SK-N-SH (cell line): ENCODE measurements around the gene MROH7. TPM values are rescaled to one million over a fixed set of nuclear protein-coding genes. Genes with fewer than 3 reads are reported as not detected.

Experiments
- CTCF ChIA-PET: fragments of 300-600, 350-600 bp; formaldehyde crosslinking; extraction: SDS; loops from one replicate; lab custom pipeline; 2021; lab: Yijun Ruan, JAX
- POLR2A ChIA-PET: fragments of 350-600 bp; sonication (Branson Sonifier 250); formaldehyde crosslinking; extraction: SDS; loops from one replicate; lab custom pipeline; 2020; ENCODE audit warnings: antibody characterized with exemption, inconsistent platforms; lab: Yijun Ruan, JAX
- DNase-seq: peaks from one replicate; pipeline ENCODE4 v3.0.0; 2012
- H2AFZ ChIP-seq: fragments of 200-600 bp; sonication (generic); 2 replicates; pipeline ENCODE4 v1.8.1; 2016; ENCODE audit warnings: antibody characterized with exemption, mild to moderate bottlenecking, low read depth
- H3F3A ChIP-seq: fragments of 200-600 bp; sonication (generic); replicated peaks from 2 replicates; pipeline ENCODE3; 2016; ENCODE audit warnings: antibody characterized with exemption, mild to moderate bottlenecking; ENCODE audit not compliant: insufficient read depth
- H3K27ac ChIP-seq, 2 experiments: fragments of 200-500 bp in 1 of 2; fragments of 200-600 bp in 1 of 2; sonication (Bioruptor generic) in 1 of 2; sonication (generic), shearing (Covaris generic) in 1 of 2; 2 replicates each; pipeline versions ENCODE4 v1.5.1 to v1.6.1; 2014 to 2016; ENCODE audit warnings: low read depth in 2 of 2, inconsistent platforms in 1 of 2, low read length in 1 of 2, mild to moderate bottlenecking in 1 of 2, mixed read lengths in 1 of 2
- H3K27me3 ChIP-seq: fragments of 200-600 bp; sonication (generic), shearing (Covaris generic); 2 replicates; pipeline ENCODE4 v1.6.1; 2016; ENCODE audit warnings: mixed run types; ENCODE audit not compliant: insufficient read depth
- H3K36me3 ChIP-seq, 2 experiments: fragments of 200-500 bp in 1 of 2; fragments of 200-600 bp in 1 of 2; sonication (Bioruptor generic) in 1 of 2; sonication (generic) in 1 of 2; replicated peaks in 1 of 2; 2 replicates each; pipeline versions ENCODE3 to v1.5.1; 2014 to 2016; ENCODE audit warnings: low read length in 1 of 2, mild to moderate bottlenecking in 1 of 2; ENCODE audit not compliant: insufficient read depth in 2 of 2, control insufficient read depth in 1 of 2
- H3K4me1 ChIP-seq, 2 experiments: fragments of 200-500 bp in 1 of 2; fragments of 200-600 bp in 1 of 2; sonication (Bioruptor generic) in 1 of 2; sonication (generic), shearing (Covaris generic) in 1 of 2; 2 replicates each; pipeline versions ENCODE4 v1.5.1 to v1.6.1; 2014 to 2016; ENCODE audit warnings: low read depth in 1 of 2, low read length in 1 of 2, mixed run types in 1 of 2; ENCODE audit not compliant: insufficient read depth in 2 of 2, control insufficient read depth in 1 of 2
- H3K4me2 ChIP-seq: fragments of 200-600 bp; sonication (generic), shearing (Covaris generic); 2 replicates; pipeline ENCODE4 v1.6.1; 2017; ENCODE audit warnings: mixed run types
- H3K4me3 ChIP-seq, 2 experiments: fragments of 200-500 bp in 1 of 2; fragments of 200-600 bp in 1 of 2; sonication (Bioruptor generic) in 1 of 2; sonication (generic), shearing (Covaris generic) in 1 of 2; 2 replicates each; pipeline versions ENCODE4 v1.5.1 to v1.8.1; 2014 to 2016; ENCODE audit warnings: low read depth in 2 of 2, inconsistent platforms in 1 of 2, low read length in 1 of 2, mild to moderate bottlenecking in 1 of 2, mixed read lengths in 1 of 2, moderate library complexity in 1 of 2
- H3K79me2 ChIP-seq: fragments of 200-600 bp; sonication (generic); 2 replicates; pipeline ENCODE4 v1.8.1; 2017; ENCODE audit warnings: mild to moderate bottlenecking; ENCODE audit not compliant: insufficient read depth
- H3K9ac ChIP-seq: fragments of 200-600 bp; sonication (generic); 2 replicates; pipeline ENCODE4 v1.6.1; 2017; ENCODE audit warnings: mixed run types
- H3K9me2 ChIP-seq: fragments of 200-600 bp; sonication (generic); 2 replicates; pipeline ENCODE4 v1.6.1; 2017; ENCODE audit warnings: mixed run types
- H3K9me3 ChIP-seq: fragments of 200-600 bp; sonication (generic); 2 replicates; pipeline ENCODE4 v1.6.1; 2017; ENCODE audit warnings: mixed run types, mild to moderate bottlenecking, moderate library complexity
- H4K20me1 ChIP-seq: fragments of 200-600 bp; sonication (generic); 2 replicates; pipeline ENCODE4 v1.6.1; 2017; ENCODE audit warnings: mild to moderate bottlenecking, mixed run types; ENCODE audit not compliant: insufficient read depth
- CHD2 ChIP-seq: fragments of 150-350 bp; IDR thresholded peaks from 2 replicates; pipeline ENCODE4 v1.6.1; 2018; ENCODE audit warnings: low read length; ENCODE audit not compliant: partially characterized antibody
- CTCF ChIP-seq: fragments of 200-600 bp; sonication (generic); IDR thresholded peaks from 2 replicates; pipeline ENCODE4 v1.6.1; 2017; ENCODE audit warnings: antibody characterized with exemption, mild to moderate bottlenecking, moderate library complexity
- ELF1 ChIP-seq: IDR thresholded peaks from 2 replicates; pipeline ENCODE4 v1.4.0; 2012
- EP300 ChIP-seq, 2 experiments: IDR thresholded peaks; 2 replicates each; pipeline versions ENCODE4 v1.4.0 to v1.6.1; 2012; ENCODE audit warnings: borderline replicate concordance in 1 of 2, low read depth in 1 of 2, low read length in 1 of 2
- EZH2phosphoT487 ChIP-seq: fragments of 200-600 bp; sonication (generic); IDR thresholded peaks from 2 replicates; pipeline ENCODE4 v1.6.1; 2017; ENCODE audit warnings: low read depth, mixed run types, mild to moderate bottlenecking, antibody characterized with exemption, moderate library complexity, borderline replicate concordance
- FOSL2 ChIP-seq: IDR thresholded peaks from 2 replicates; pipeline ENCODE4 v1.4.0; 2012; ENCODE audit warnings: low read depth, mild to moderate bottlenecking, moderate library complexity, borderline replicate concordance
- FOXJ3 ChIP-seq: sonication (generic); formaldehyde crosslinking; IDR thresholded peaks from 2 replicates; pipeline ENCODE4 v1.5.1; 2020; ENCODE audit warnings: mild to moderate bottlenecking, missing genetic modification reagents
- FOXM1 ChIP-seq: IDR thresholded peaks from 2 replicates; pipeline ENCODE4 v1.4.0; 2012; ENCODE audit warnings: low read depth, mild to moderate bottlenecking
- IRF3 ChIP-seq: fragments of 150-350 bp; IDR thresholded peaks from 2 replicates; pipeline ENCODE4 v1.6.1; 2016; ENCODE audit warnings: mild to moderate bottlenecking, low read depth, low read length
- MAX ChIP-seq: IDR thresholded peaks from 2 replicates; pipeline ENCODE4 v1.4.0; 2012; ENCODE audit warnings: low read depth
- NFIC ChIP-seq: IDR thresholded peaks from 2 replicates; pipeline ENCODE4 v1.4.0; 2012; ENCODE audit warnings: borderline replicate concordance
- PBX3 ChIP-seq: IDR thresholded peaks from 2 replicates; pipeline ENCODE4; 2012
- RAD21 ChIP-seq: IDR thresholded peaks from 2 replicates; pipeline ENCODE4 v1.6.1; 2012; ENCODE audit warnings: mild to moderate bottlenecking, low read length
- RCOR1 ChIP-seq: fragments of 150-350 bp; IDR thresholded peaks from 2 replicates; pipeline ENCODE4 v1.6.1; 2017; ENCODE audit warnings: antibody characterized with exemption, low read length
- RXRA ChIP-seq: IDR thresholded peaks from 2 replicates; pipeline ENCODE4 v1.4.0; 2012; ENCODE audit warnings: low read depth, mild to moderate bottlenecking, borderline replicate concordance
- SIN3A ChIP-seq: IDR thresholded peaks from 2 replicates; pipeline ENCODE4 v1.6.1; 2012; ENCODE audit warnings: low read depth, mild to moderate bottlenecking, low read length, moderate library complexity, borderline replicate concordance
- TAF1 ChIP-seq: IDR thresholded peaks from 2 replicates; pipeline ENCODE4 v1.6.1; 2012; ENCODE audit warnings: low read depth, mild to moderate bottlenecking, low read length, moderate library complexity, borderline replicate concordance
- TEAD4 ChIP-seq: IDR thresholded peaks from 2 replicates; pipeline ENCODE4 v1.4.0; 2012; ENCODE audit warnings: mild to moderate bottlenecking, borderline replicate concordance; ENCODE audit not compliant: insufficient read depth
- USF1 ChIP-seq: IDR thresholded peaks from 2 replicates; pipeline ENCODE4 v1.4.0; 2012; ENCODE audit warnings: low read depth, borderline replicate concordance
- WGBS: methylation state at CpG from one replicate; pipeline ENCODE4 v1.1.6; 2017; ENCODE audit warnings: low lambda C conversion rate; 5-methylcytosine and 5-hydroxymethylcytosine counted together
- polyA plus RNA-seq, 3 experiments: library from polyadenylated mRNA; depleted of rRNA; stranded (reverse); fragments of >200 nt; gene quantifications; 2 replicates each; pipeline ENCODE4 v1.2.3, GENCODE V29; 2012

The MROH7 gene
- polyA plus RNA-seq, 1 of the 3 experiments (the other 2 are of a cell fraction): 0.51 TPM

- Histone ChIP-seq H3F3A (no peaks in the 10 kb centered on the region), H3K4me2 (no peak overlapping the region), H3K79me2 (no peaks in the 10 kb centered on the region), H3K36me3 (no peaks in the 10 kb centered on the region), H3K27me3 (no peaks in the 10 kb centered on the region), H3K9me3 (no peaks in the 10 kb centered on the region), H3K27ac (no peak overlapping the region), H4K20me1 (no peaks in the 10 kb centered on the region), H3K9ac (no peak overlapping the region), H3K9me2 (no peaks in the 10 kb centered on the region), H3K4me3 (no peak overlapping the region), H3K4me1 (no peaks in the 10 kb centered on the region), H2AFZ (no peak overlapping the region)
- WGBS: 73% methylated on average over 5 of the region's 5 CpGs
- TF ChIP-seq TEAD4 (no peak), FOXJ3 (CRISPR knock-in tag) (no peak), CHD2 (no peak), PBX3 (no peak), TAF1 (no peak), SIN3A (no peak), FOXM1 (no peak), RXRA (no peak), MAX (no peak), RCOR1 (no peak), ELF1 (no peak), EZH2phosphoT487 (no peak), CTCF (no peak), EP300 (IDR thresholded peaks at IDR 0.05; ENCODE audit: borderline replicate concordance in 1 of 2, low read depth in 1 of 2, low read length in 1 of 2) (no peak), FOSL2 (no peak), USF1 (no peak), NFIC (no peak), IRF3 (no peak), RAD21 (no peak)
- no peak for DNase-seq
- POLR2A ChIA-PET: no interaction called here
- CTCF ChIA-PET: no interaction called here
These were observed 24.3 kb downstream of the MROH7 start for GRCh38 chr1:54665852-54666251.
